ENCODE data around the gene ZNRD2. TPM values are rescaled to one million over a fixed set of nuclear protein-coding genes. Genes with fewer than 3 reads are reported as not detected.
A peak's percentile ranks its signal among the peaks of the same experiment; 100 is the strongest.

The ZNRD2 gene
- total and polyA plus RNA-seq, 2 of the 8 experiments (the other 6 are each of a cell fraction or from before 2014, with no cell fraction given) = 53.4 to 125 TPM

GRCh38 chr11:65571420-65571819, 1.1 kb downstream of the ZNRD2 start:
- no peak overlapping the region for H4K91ac ChIP-seq (replicated peaks; ENCODE audit: insufficient read length, low read length)
- peaks cover 15 to 23% of the 10 kb centered on the region in 2 experiments for H4K20me1 ChIP-seq (replicated peaks in 1 of 2; ENCODE audit: control insufficient read depth in 1 of 2, insufficient read depth in 2 of 2, low read length in 2 of 2)
- H3K27ac ChIP-seq (ENCODE audit: low read depth, low read length) = no peak overlapping the region
- H3K23me2 ChIP-seq (ENCODE audit: low read depth, low read length) = peaks cover 14% of the 10 kb centered on the region; the same call in 1 of the 2 replicates
- H4K5ac ChIP-seq (ENCODE audit: insufficient read length, low read depth, low read length) = no peak overlapping the region
- H2BK120ac ChIP-seq (replicated peaks; ENCODE audit: low read depth, low read length) = no peak overlapping the region
- CTCF ChIA-PET (ENCODE audit: partially characterized antibody) = interaction anchor here (0.6 to 16.3 kb wide), 17 partner anchors 11 to 182 kb away, joined by 3 to 284 read pairs (median 4); partner anchors contain the start of genes KCNK7, LTBP3, SCYL1 and SIPA1
- TF ChIP-seq GTF2F1 (IDR thresholded peaks at IDR 0.05; ENCODE audit: borderline replicate concordance, low read depth, low read length) (no peak), BRCA1 (IDR thresholded peaks at IDR 0.05; ENCODE audit: low read depth, low read length) (no peak), CTBP2 (IDR thresholded peaks at IDR 0.05; ENCODE audit: borderline replicate concordance, insufficient read depth, insufficient read length, low read length) (no peak), POLR2AphosphoS5 (IDR thresholded peaks at IDR 0.05; ENCODE audit: low read depth, low read length) (no peak), SIRT6 (IDR thresholded peaks at IDR 0.05; ENCODE audit: low read length) (no peak), FOSL1 (IDR thresholded peaks at IDR 0.05; ENCODE audit: insufficient read depth, low read depth, low read length) (no peak), NANOG (IDR thresholded peaks at IDR 0.05; ENCODE audit: insufficient read depth, low read depth, low read length, poor library complexity, severe bottlenecking) (no peak), BACH1 (IDR thresholded peaks at IDR 0.05; ENCODE audit: low read length) (no peak), TAF7 (optimal IDR thresholded peaks at IDR 0.05; ENCODE audit: borderline replicate concordance, low read depth, low read length) (no peak)
- WGBS, 2 experiments (ENCODE audit: extremely low coverage in 1 of 2, insufficient coverage in 1 of 2, insufficient read length in 1 of 2, insufficient replicate concordance in 2 of 2, low coverage in 1 of 2, low lambda C conversion rate in 2 of 2, missing lambda C conversion rate in 1 of 2) = 89% methylated on average over 9 of the region's 9 CpGs; no CpG with 5 or more reads in 1 of the 2 experiments
- peaks cover 13 to 34% (median 21%) of the 10 kb centered on the region in 4 experiments for H3K4me1 ChIP-seq (replicated peaks in 1 of 4; ENCODE audit: control insufficient read depth in 3 of 4, insufficient read depth in 4 of 4, low read length in 3 of 4)
- H3K4me3 ChIP-seq (ENCODE audit: extremely low read depth in 1 of 4, insufficient read depth in 2 of 4, low read depth in 3 of 4, low read length in 4 of 4) = peak overlapping the region in 2 of 4 experiments; percentile 14 to 91; a peak in 4 of 8 replicates
- H3K9ac ChIP-seq (replicated peaks in 1 of 4; ENCODE audit: extremely low read depth in 1 of 4, low read depth in 3 of 4, low read length in 3 of 4) = no peak overlapping the region
- no peak overlapping the region for H3K18ac ChIP-seq (ENCODE audit: extremely low read depth, low read length)
- H2BK20ac ChIP-seq (ENCODE audit: low read length) = no peak overlapping the region
- H3K56ac ChIP-seq (replicated peaks; ENCODE audit: insufficient read length, low read depth, low read length) = no peak overlapping the region
- H3K14ac ChIP-seq (ENCODE audit: insufficient read length) = no peak overlapping the region
- no peak overlapping the region for H4K8ac ChIP-seq (ENCODE audit: extremely low read depth, insufficient read depth, low read length)
- H2BK5ac ChIP-seq (ENCODE audit: low read depth, low read length) = no peak overlapping the region
- H3K23ac ChIP-seq (ENCODE audit: insufficient read length) = no peak overlapping the region
- FAIRE-seq (no peak), DNase-seq (ENCODE audit: low read depth in 1 of 2, low spot score in 2 of 2) (no peak)
- H2AK5ac ChIP-seq (ENCODE audit: low read depth, low read length) = no peak overlapping the region
- no peak overlapping the region for H2BK15ac ChIP-seq (ENCODE audit: low read length)
- H3K9me3 ChIP-seq (ENCODE audit: insufficient read depth in 2 of 2, low read depth in 1 of 2, low read length in 1 of 2) = no peaks in the 10 kb centered on the region
- H2BK12ac ChIP-seq (ENCODE audit: low read depth, low read length) = no peak overlapping the region
- H3K4ac ChIP-seq (replicated peaks; ENCODE audit: insufficient read length, low read depth, low read length) = no peak overlapping the region
- no peaks in the 10 kb centered on the region for H3K36me3 ChIP-seq (ENCODE audit: control insufficient read depth in 2 of 4, insufficient read depth in 4 of 4, low read length in 3 of 4)
- H3K4me2 ChIP-seq (ENCODE audit: insufficient read depth in 1 of 2, low read depth in 2 of 2, low read length in 2 of 2) = peak overlapping the region; percentile 72 to 90; a peak in 3 of 4 replicates
- H3K79me2 ChIP-seq (ENCODE audit: control insufficient read depth in 1 of 2, insufficient read depth in 2 of 2, low read length in 2 of 2) = peaks cover 0 to 11% of the 10 kb centered on the region in 2 experiments; a peak in 1 of 4 replicates
- H3K79me1 ChIP-seq (ENCODE audit: low read depth, low read length) = peaks cover 2% of the 10 kb centered on the region; the same call in 1 of the 2 replicates
- no peak overlapping the region for H2AFZ ChIP-seq (ENCODE audit: low read length)
- peaks cover 6 to 22% (median 16%) of the 10 kb centered on the region in 4 experiments for H3K27me3 ChIP-seq (replicated peaks in 1 of 4; ENCODE audit: control insufficient read depth in 3 of 4, extremely low read depth in 1 of 4, insufficient read depth in 3 of 4, low read length in 3 of 4)
- POLR2A ChIA-PET (ENCODE audit: partially characterized antibody) = interaction anchor here (1.0 to 3.4 kb wide), 14 partner anchors 9 to 73 kb away, joined by 3 to 25 read pairs (median 6); partner anchors contain the start of genes LTBP3 and MALAT1
